ENCODE measurements around the gene COX7A1. TPM values are rescaled to one million over a fixed set of nuclear protein-coding genes. Genes with fewer than 3 reads are reported as not detected.

COX7A1 gene
- total RNA-seq, 1 donor from 2014 or later = 1.6 TPM

DNA sequence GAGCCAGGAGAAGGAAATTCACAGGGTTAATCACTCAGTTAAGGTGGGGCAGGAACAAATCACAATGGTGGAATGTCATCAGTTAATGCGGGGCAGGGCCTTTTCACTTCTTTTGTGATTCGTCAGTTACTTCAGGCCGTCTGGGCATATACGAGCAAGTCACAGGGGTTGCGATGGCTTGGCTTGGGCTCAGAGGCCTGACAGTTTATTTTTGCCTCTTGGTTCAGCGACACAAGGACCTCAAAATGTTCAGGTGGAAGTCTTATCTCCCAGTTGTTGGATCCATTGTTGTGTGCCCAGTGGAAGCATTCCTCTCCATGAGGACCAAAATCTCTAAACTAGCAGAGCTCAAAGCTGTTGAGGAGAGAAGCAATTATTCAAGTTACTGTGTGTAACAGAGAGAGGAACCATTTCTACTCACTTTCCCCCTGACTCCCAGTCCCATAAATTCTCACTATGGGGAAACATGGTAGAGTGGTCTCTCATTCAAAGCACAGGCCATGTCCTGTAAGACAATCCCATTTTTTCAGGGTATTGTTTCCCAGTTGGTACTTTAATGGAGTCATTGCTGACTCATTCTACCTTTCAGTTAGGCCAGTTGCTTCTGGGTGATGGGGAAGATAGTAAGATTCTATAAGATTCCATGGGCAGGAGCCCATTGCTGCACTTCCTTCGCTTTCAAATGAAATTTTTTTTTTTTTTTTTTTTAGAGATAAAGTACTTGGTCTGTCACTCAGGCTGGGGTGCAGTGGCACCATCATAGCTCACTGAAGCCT is 8.8 kb upstream of the COX7A1 start:
- FAIRE-seq = no peak
- Histone ChIP-seq H3K4me3 (ENCODE audit: low read depth, low read length) (no peak overlapping the region), H3K27me3 (ENCODE audit: control insufficient read depth, insufficient read depth, low read length) (no peaks in the 10 kb centered on the region), H3K36me3 (ENCODE audit: control insufficient read depth, insufficient read depth, low read length) (peaks cover 5% of the 10 kb centered on the region)
- DNase-seq (ENCODE audit: low read depth) = peak; percentile 28
- TF ChIP-seq, protein P1, sequence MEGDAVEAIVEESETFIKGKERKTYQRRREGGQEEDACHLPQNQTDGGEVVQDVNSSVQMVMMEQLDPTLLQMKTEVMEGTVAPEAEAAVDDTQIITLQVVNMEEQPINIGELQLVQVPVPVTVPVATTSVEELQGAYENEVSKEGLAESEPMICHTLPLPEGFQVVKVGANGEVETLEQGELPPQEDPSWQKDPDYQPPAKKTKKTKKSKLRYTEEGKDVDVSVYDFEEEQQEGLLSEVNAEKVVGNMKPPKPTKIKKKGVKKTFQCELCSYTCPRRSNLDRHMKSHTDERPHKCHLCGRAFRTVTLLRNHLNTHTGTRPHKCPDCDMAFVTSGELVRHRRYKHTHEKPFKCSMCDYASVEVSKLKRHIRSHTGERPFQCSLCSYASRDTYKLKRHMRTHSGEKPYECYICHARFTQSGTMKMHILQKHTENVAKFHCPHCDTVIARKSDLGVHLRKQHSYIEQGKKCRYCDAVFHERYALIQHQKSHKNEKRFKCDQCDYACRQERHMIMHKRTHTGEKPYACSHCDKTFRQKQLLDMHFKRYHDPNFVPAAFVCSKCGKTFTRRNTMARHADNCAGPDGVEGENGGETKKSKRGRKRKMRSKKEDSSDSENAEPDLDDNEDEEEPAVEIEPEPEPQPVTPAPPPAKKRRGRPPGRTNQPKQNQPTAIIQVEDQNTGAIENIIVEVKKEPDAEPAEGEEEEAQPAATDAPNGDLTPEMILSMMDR (IDR thresholded peaks at IDR 0.05; ENCODE audit: insufficient read depth, low read length, severe bottlenecking) = no peak

DNA sequence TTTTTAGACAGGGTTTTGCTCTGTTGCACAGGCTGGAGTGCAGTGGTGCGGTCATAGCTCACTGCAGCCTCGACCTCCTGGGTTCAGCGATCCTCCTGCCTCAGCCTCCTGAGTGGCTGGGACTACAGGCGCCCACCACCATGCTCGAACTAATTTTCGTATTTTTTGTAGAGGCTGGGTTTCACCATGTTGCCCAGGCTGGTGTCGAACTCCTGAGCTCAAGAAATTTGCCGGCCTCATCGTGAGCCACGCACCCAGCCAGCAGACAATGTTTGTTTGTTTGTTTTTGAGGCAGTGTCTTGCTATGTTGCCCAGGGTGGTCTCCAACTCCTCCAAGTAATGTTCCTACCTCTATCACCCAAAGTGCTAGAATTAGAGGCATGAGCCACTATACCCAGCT is 879 bp upstream of the COX7A1 start:
- no peak overlapping the region for H3K4me3 ChIP-seq (ENCODE audit: low read depth, low read length)
- TF ChIP-seq, protein P1 (IDR thresholded peaks at IDR 0.05; ENCODE audit: insufficient read depth, low read length, severe bottlenecking) = no peak
- H3K36me3 ChIP-seq (ENCODE audit: control insufficient read depth, insufficient read depth, low read length) = peaks cover 15% of the 10 kb centered on the region
- FAIRE-seq (no peak), DNase-seq (ENCODE audit: low read depth) (no peak)
- H3K27me3 ChIP-seq (ENCODE audit: control insufficient read depth, insufficient read depth, low read length) = no peaks in the 10 kb centered on the region

DNA sequence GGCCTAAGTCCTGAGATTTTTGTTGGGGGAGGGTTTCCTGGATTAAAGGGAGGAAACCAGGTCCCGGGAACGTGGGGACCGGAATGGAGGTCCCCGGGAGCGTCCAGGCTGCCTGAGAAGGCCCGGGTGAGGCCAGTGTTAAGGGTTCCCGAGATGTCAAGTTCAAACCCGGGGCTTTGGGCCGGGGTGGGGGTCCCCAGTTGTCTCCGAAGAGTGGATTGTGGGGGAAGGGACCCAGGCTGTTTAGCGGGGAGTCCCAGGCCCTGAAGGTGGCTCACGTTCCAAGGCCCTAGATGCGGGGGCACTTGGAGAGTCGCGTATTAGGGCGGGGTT is 262 bp downstream of the COX7A1 start:
- Histone ChIP-seq H3K4me3 (ENCODE audit: low read depth, low read length) (no peak overlapping the region), H3K36me3 (ENCODE audit: control insufficient read depth, insufficient read depth, low read length) (peaks cover 19% of the 10 kb centered on the region), H3K27me3 (ENCODE audit: control insufficient read depth, insufficient read depth, low read length) (no peaks in the 10 kb centered on the region)
- DNase-seq (ENCODE audit: low read depth) (no peak), FAIRE-seq (no peak)
- TF ChIP-seq, protein P1 (IDR thresholded peaks at IDR 0.05; ENCODE audit: insufficient read depth, low read length, severe bottlenecking) = no peak

- DNase-seq (ENCODE audit: low read depth) (no peak), FAIRE-seq (no peak)
- TF ChIP-seq, protein P1 (IDR thresholded peaks at IDR 0.05; ENCODE audit: insufficient read depth, low read length, severe bottlenecking) = no peak
- Histone ChIP-seq H3K36me3 (ENCODE audit: control insufficient read depth, insufficient read depth, low read length) (peaks cover 23% of the 10 kb centered on the region), H3K4me3 (ENCODE audit: low read depth, low read length) (no peak overlapping the region), H3K27me3 (ENCODE audit: control insufficient read depth, insufficient read depth, low read length) (no peaks in the 10 kb centered on the region)
Measured at GRCh38 chr19:36151144-36152018, 866 bp downstream of the COX7A1 start.

DNA sequence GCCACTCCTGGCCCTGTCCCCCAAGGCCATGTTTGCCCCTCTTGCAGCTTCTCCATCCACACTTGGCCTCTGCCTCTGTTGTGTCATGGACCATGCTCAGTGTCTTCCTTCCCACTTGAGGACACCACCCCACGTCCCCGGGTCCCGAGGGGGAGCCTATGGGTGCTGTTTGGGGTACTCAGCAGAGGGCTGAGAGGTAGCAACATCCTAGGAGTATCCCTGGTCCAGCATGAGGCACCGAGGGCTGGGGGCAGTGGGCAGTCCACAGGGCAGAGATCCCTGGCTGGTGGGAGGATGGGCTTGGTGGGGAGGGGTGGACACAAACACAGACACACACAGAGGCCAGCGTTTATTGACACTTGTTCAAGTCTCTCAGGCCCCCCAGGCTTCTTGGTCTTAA is 1.7 kb downstream of the COX7A1 start:
- Histone ChIP-seq H3K4me3 (ENCODE audit: low read depth, low read length) (no peak overlapping the region), H3K36me3 (ENCODE audit: control insufficient read depth, insufficient read depth, low read length) (peaks cover 31% of the 10 kb centered on the region), H3K27me3 (ENCODE audit: control insufficient read depth, insufficient read depth, low read length) (no peaks in the 10 kb centered on the region)
- TF ChIP-seq, protein P1 (IDR thresholded peaks at IDR 0.05; ENCODE audit: insufficient read depth, low read length, severe bottlenecking) = no peak
- no peak for DNase-seq (ENCODE audit: low read depth)
- no peak for FAIRE-seq
